Measurements from ENCODE around the gene OR1D2.

DNA sequence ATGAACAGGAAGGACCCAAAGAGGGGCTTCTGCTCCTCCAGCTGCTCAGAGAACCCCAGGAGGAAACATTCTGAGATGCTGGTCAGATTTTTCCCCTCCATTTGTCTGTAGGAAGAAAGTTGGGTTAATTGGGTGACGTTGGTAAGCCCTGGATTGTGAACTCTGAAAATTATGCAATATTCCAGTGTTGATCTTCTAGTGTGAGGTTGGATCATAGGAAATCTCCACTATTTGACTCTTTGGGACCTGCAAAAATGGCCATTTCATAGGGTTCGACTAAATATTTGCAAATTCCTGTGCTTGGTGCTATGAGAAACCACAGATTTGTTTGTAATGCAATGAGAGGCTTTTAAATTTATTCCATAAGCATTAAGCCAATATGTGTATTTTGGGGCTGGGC lies 23.2 kb upstream of the OR1D2 start, which contains the start of gene OR1G1:
- TF ChIP-seq, protein P1, sequence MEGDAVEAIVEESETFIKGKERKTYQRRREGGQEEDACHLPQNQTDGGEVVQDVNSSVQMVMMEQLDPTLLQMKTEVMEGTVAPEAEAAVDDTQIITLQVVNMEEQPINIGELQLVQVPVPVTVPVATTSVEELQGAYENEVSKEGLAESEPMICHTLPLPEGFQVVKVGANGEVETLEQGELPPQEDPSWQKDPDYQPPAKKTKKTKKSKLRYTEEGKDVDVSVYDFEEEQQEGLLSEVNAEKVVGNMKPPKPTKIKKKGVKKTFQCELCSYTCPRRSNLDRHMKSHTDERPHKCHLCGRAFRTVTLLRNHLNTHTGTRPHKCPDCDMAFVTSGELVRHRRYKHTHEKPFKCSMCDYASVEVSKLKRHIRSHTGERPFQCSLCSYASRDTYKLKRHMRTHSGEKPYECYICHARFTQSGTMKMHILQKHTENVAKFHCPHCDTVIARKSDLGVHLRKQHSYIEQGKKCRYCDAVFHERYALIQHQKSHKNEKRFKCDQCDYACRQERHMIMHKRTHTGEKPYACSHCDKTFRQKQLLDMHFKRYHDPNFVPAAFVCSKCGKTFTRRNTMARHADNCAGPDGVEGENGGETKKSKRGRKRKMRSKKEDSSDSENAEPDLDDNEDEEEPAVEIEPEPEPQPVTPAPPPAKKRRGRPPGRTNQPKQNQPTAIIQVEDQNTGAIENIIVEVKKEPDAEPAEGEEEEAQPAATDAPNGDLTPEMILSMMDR (IDR thresholded peaks at IDR 0.05; ENCODE audit: low read length), result no peak
- TF ChIP-seq EZH2 (IDR thresholded peaks at IDR 0.05; ENCODE audit: borderline replicate concordance, low read length), result no peak
